Right atrium auricular region (tissue), 2 donors: ENCODE measurements around the gene MKS1. TPM values are rescaled to one million over a fixed set of nuclear protein-coding genes. Genes with fewer than 3 reads are reported as not detected.

Experiments
- DNase-seq: peaks from one replicate; pipeline ENCODE4 v3.0.0-alpha.2; 2019; ENCODE audit warnings: low spot score
- H3K27ac ChIP-seq, 2 donors: fragments of 200-600 bp; sonication (generic); 1 replicate in 1 of 2; 2 replicates in 1 of 2; pipeline ENCODE4 v1.5.1; 2016 to 2019
- H3K27me3 ChIP-seq, 2 donors: fragments of 200-600 bp; sonication (generic); one replicate each; pipeline versions ENCODE4 v1.5.1 to v1.6.0; 2017 to 2019
- H3K36me3 ChIP-seq: fragments of 200-600 bp; sonication (generic); one replicate; pipeline ENCODE4 v1.5.1; 2016
- H3K4me1 ChIP-seq, 2 donors: fragments of 200-600 bp; sonication (generic); one replicate each; pipeline versions ENCODE4 v1.5.1 to v1.6.0; 2017 to 2019
- H3K4me3 ChIP-seq, 2 donors: fragments of 200-600 bp; sonication (generic); 1 replicate in 1 of 2; 2 replicates in 1 of 2; pipeline ENCODE4 v1.5.1; 2017 to 2019; ENCODE audit warnings: mild to moderate bottlenecking in 1 of 2, moderate library complexity in 1 of 2
- H3K9me3 ChIP-seq, 2 donors: fragments of 200-600 bp; sonication (generic); one replicate each; pipeline ENCODE4 v1.5.1; 2019
- CTCF ChIP-seq, 2 donors: fragments of 200-600 bp; sonication (generic); IDR thresholded peaks; one replicate each; pipeline ENCODE4 v1.5.1; 2019; ENCODE audit warnings: antibody characterized with exemption in 2 of 2
- total RNA-seq, 2 donors: library from RNA; depleted of rRNA; stranded (reverse); fragments of >200 nt; gene quantifications; one replicate each; pipeline ENCODE4 v1.1.0, GENCODE V29; 2016

Gene MKS1
- total RNA-seq, 2 donors from 2014 or later = 4.8 to 6.4 TPM

- DNase-seq = no peak
- Histone ChIP-seq H3K9me3 (no peaks in the 10 kb centered on the region), H3K4me3 (no peak overlapping the region), H3K4me1 (no peaks in the 10 kb centered on the region), H3K27ac (no peak overlapping the region), H3K27me3 (no peaks in the 10 kb centered on the region), H3K36me3 (peaks cover 48% of the 10 kb centered on the region)
- TF ChIP-seq CTCF (IDR thresholded peaks at IDR 0.05) = no peak
Measured at GRCh38 chr17:58207451-58207850, 11.6 kb downstream of the MKS1 start.

DNA sequence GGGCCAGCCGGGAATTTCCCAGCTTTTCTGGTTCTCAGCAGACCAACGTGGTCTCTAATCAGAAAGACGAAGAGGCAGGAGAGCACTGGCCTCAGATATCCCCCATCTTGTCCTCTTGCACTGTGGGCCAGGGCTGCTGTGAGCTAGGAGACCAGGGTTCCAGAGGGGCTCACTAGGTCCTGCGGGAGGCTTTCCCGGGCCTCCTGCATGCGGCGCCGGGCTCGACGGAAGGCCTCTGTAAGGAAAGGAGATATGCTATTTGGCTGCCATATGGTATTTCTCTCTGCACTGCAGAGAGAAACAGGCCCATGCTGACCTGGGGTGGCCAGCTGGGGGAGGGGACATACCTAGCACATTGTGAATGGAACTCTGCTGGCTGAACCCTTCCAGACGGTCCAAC lies 13.1 kb downstream of the MKS1 start:
- peaks cover 36% of the 10 kb centered on the region for H3K36me3 ChIP-seq
- no peak overlapping the region for H3K27ac ChIP-seq
- no peak overlapping the region for H3K4me3 ChIP-seq
- DNase-seq = no peak
- H3K9me3 ChIP-seq = no peaks in the 10 kb centered on the region
- no peaks in the 10 kb centered on the region for H3K27me3 ChIP-seq
- no peak for TF ChIP-seq CTCF (IDR thresholded peaks at IDR 0.05)
- H3K4me1 ChIP-seq = no peaks in the 10 kb centered on the region

- Histone ChIP-seq H3K27ac (no peak overlapping the region), H3K27me3 (no peaks in the 10 kb centered on the region), H3K4me3 (no peak overlapping the region), H3K36me3 (peaks cover 25% of the 10 kb centered on the region), H3K4me1 (no peaks in the 10 kb centered on the region), H3K9me3 (no peaks in the 10 kb centered on the region)
- no peak for TF ChIP-seq CTCF (IDR thresholded peaks at IDR 0.05)
- no peak for DNase-seq
Measured at GRCh38 chr17:58204796-58205195, 14.3 kb downstream of the MKS1 start.

DNA sequence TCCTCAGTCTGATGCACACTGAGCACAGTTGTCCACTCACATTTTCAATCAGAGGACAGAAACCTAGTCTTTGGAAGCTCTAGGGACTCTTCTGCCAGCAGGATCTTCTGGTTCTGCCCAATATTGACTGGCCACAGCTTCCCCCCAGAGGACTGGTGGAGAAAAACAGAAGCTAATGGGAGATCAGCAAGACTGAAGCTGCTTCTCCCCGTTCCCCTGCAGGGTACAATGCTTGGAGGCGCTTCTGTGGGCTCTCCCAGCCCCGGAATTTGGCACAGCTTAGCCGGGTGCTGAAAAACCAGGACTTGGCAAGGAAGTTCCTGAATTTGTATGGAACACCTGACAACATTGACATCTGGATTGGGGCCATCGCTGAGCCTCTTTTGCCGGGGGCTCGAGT lies 16.2 kb downstream of the MKS1 start:
- H3K4me1 ChIP-seq = no peaks in the 10 kb centered on the region
- H3K9me3 ChIP-seq = no peaks in the 10 kb centered on the region
- no peak for TF ChIP-seq CTCF (IDR thresholded peaks at IDR 0.05)
- DNase-seq = no peak
- H3K4me3 ChIP-seq = no peak overlapping the region
- no peaks in the 10 kb centered on the region for H3K27me3 ChIP-seq
- no peak overlapping the region for H3K27ac ChIP-seq
- H3K36me3 ChIP-seq = peaks cover 16% of the 10 kb centered on the region

DNA sequence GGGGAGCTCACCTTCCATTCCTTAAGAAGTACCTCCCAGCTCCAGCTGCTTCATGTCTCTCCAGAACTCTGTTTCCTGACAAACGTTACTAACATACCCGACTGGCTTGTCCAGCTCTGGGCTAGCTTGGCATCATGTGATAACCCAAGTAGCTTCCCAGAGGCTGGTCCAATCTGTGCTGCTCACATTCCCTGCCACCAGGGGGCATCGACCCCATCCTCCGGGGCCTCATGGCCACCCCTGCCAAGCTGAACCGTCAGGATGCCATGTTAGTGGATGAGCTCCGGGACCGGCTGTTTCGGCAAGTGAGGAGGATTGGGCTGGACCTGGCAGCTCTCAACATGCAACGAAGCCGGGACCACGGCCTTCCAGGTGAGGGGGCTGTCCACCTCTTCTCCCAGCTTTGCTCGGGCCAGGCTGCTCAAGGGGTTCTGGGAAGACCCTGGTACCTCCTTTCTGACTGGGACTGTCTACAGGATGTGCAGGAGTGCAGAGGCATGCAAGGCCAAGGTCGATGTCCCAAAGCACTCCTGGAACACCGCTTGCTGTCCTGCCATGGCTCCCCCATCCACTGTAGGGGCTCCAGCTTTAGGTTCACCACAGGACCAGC lies 18.9 kb downstream of the MKS1 start:
- Histone ChIP-seq H3K4me1 (no peaks in the 10 kb centered on the region), H3K27me3 (no peaks in the 10 kb centered on the region), H3K9me3 (no peaks in the 10 kb centered on the region), H3K36me3 (no peaks in the 10 kb centered on the region), H3K27ac (no peak overlapping the region), H3K4me3 (no peak overlapping the region)
- no peak for DNase-seq
- TF ChIP-seq CTCF (IDR thresholded peaks at IDR 0.05) = peak in 1 of 2 donors; percentile 53

DNA sequence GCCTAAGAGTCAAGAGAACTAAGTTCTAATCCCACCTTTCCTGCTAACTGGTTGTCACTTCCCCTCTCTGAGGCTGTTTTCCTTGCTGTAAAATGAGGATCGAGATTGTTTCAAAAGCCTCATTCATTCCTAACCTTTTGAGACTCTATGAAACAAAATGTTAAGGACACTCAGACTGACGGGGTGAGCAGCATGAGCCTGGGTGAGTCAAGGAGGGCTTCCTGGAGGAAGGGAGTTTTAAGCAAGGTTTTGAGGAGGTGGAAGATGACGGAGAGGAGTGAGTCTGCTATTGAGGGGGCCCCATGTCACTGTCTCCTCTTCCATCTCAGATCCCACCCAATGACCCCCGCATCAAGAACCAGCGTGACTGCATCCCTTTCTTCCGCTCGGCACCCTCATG lies 22.4 kb downstream of the MKS1 start:
- H3K4me1 ChIP-seq = no peaks in the 10 kb centered on the region
- DNase-seq = no peak
- no peak overlapping the region for H3K27ac ChIP-seq
- no peak for TF ChIP-seq CTCF (IDR thresholded peaks at IDR 0.05)
- no peaks in the 10 kb centered on the region for H3K36me3 ChIP-seq
- no peaks in the 10 kb centered on the region for H3K27me3 ChIP-seq
- no peaks in the 10 kb centered on the region for H3K9me3 ChIP-seq
- no peak overlapping the region for H3K4me3 ChIP-seq
